Measurements from ENCODE around the gene PCNT.

- TF ChIP-seq CTCF (IDR thresholded peaks at IDR 0.05; ENCODE audit: insufficient read depth, low read length, poor library complexity, severe bottlenecking): no peak
- no peak for TF ChIP-seq EZH2phosphoT487 (conservative IDR thresholded peaks at IDR 0.05; ENCODE audit: low read length)
Measured at GRCh38 chr21:46299167-46299566, 24.8 kb upstream of the PCNT start.

All from SU-DHL-6 (cell line).